Measurements from ENCODE around the gene RTN4RL2.
A peak's percentile ranks its signal among the peaks of the same experiment; 100 is the strongest.

Gene RTN4RL2

DNA sequence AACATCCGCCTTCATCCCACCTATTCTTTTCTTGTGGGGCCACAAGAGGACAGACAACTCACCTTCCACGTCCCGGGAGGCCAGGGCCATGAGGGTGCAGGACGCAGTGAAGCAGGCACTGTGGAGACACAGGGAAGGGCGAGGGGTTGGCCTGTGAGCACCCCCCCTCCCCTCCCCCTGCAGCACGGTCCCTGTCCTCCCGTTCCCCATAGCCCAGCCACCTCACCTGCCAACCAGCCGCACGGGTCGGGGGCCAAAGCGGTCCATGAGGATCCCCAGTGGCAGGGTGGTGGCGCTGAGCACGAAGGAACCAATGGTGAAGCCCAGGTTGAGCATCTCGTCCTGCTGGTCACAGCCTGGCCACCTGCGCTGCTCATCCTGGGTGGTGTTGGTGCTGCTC is 40.6 kb downstream of the RTN4RL2 start:
- no peak for DNase-seq

- DNase-seq: no peak
Observed at GRCh38 chr11:57501953-57502352, 41.6 kb downstream of the RTN4RL2 start.

- DNase-seq: no peak
Observed at GRCh38 chr11:57502376-57502775, 42.0 kb downstream of the RTN4RL2 start.

DNA sequence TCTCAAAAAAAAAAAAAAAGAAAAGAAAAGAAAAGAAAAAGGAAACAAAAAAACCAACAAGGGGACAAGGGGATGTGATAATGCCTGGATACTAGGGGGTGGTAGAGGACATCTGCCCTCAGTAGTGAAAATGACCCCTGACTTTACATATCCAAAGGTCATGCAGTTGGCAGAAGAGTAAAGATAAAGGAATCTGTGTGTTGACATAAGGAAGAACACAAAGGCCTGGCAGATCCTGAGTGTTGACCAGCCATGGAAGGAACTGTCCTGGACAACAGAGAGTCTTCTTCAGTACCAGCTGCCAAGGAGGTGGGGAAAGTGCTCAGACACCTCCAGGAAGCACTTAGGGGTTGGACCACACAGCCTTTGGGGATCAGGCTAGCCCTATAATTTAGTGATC is 42.5 kb downstream of the RTN4RL2 start:
- no peak for DNase-seq

DNA sequence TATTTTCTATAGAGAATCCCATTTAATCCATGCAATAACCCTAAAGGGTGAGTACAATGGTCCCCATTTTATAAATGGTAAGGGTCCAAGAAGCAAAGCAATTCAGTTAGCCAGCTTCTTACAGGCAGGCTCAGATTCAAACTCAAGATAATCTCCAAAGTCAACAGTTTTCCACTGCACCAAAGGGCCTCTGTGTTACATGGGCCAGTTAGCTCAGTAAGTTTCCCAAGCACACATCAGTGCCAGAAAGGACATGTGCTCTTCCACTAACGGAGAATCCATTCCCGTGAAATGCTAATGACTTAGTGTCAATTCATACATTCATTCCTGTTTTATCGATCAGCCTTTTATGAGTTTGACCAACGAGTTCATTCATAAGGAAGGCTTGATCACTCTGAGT is 44.2 kb downstream of the RTN4RL2 start:
- no peak for DNase-seq

DNA sequence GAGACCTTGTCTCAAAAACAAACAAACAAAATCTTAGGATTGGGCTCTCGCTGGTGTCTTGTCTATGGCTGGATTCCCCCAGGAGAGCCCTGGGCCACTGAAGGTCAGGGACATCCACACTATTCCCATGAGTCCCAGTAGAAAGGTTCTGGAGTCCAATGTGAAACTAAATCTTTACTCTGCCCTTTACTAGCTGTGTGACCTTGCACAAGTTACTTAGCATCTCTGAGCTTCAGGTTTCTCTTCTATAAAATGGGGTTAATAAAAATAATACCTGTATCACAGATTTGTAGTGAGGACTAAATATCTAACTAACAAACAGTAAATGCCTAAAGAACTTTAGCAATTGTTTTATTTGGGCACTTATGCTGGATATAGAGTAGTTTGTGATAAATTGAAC is 46.2 kb downstream of the RTN4RL2 start:
- no peak for DNase-seq

DNA sequence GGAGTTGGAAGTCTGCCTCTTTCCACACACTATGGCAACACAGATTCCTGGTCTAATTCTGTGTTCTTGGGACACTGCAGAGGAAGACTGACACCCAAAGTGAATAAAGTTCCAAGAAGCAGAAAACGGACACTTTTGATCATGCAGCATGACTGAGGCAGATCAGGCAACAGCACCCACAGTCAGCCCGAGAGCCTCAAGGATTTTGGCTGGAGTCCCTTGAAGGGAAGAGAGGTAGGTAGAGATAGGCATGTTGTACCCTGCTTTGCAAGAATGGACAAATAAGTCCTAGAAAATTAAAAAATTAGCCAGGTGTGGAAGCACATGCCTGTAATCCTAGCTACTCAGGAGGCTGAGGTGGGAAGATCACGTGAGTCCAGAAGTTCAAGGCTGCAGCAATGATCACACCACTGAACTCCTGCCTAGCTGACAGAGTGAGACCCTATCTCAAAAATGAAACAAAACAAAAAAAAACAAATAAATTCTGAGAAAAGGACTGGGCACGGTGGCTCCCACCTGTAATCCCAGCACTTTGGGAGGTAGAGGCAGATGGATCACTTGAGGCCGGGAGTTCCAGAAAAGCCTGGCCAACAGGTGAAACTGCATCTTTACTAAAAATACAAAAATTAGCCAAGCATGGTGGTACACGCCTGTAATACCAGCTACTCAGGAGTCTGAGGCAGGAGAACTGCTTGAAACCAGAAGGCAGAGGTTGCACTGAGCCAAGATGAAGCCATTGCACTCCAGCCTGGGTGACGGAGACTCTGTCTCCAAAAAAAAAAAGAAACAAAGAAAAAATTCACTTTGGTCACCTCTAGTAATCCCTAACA is 48.2 kb downstream of the RTN4RL2 start:
- no peak for DNase-seq

DNA sequence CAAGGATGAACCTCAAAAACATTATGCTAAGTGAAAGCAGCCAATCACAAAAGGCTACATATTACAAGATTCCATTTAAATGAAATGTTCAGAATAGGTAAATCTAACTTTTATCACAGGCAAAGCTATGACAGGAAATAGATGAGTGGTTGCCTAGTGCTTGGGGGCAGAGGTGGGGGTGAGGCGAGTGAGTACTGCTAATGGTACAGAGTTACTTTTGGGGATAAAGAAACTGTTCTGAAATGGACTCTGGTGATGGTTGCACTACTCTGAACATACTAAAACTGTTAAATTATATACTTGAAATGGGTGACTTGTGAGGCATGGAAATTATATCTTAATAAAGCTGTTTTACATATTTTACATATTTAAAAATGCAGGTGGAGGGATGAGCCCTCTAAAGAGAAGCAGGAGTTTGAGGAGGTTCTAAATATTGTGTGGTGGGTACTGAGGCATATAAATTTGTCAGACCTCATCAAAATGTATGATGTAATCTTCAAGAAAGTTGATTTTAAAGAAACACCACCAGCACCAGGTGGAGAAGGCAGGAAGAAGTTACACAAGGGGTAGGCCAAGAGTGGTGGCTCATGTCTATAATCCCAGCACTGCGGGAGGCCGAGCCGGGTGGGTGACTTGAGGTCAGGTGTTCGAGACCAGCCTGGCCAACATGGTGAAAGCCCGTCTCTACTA is 51.6 kb downstream of the RTN4RL2 start:
- no peak for DNase-seq

DNA sequence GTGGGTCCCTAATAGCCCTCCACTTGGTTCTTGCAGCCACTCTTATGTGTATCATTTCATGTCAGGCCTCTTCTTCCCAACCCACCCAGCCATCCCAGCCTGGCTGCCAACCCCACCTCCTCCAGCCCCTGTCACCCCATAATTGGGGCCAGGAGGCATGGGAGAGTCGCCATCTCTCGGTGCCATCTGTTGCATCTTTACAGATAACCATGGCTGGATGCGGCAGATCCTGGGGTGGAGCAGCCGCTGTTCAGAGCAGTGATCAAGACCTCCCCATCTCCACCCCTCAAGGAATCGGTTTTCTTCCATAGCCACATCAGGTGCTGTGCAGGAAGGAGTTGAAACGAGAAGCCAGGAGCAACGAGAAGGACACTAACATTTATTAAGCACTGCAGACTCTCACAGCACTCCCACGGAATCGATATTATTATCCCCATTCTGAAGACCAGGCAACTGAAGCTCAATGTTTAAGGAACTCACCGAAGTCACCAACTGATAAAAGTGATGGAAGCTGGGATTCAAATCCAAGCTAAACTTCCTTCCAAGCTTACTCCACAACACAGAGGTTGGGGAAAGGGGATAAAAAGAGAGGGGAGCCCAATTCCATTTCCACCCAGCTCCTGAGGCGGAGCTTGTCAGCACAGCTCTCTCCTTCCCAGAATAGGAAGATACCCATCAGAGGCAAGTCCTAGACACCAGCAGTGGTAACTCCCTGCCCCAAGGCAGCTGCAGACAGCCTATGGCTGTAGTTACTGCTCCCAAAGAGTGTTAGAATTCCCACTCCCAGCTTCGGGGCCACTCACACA is 52.5 kb downstream of the RTN4RL2 start:
- no peak for DNase-seq

GRCh38 chr11:57513452-57513795 is 53.1 kb downstream of the RTN4RL2 start:
- DNase-seq: no peak

- peak; percentile 9 for DNase-seq
Observed at GRCh38 chr11:57513911-57514537, 53.7 kb downstream of the RTN4RL2 start.

- DNase-seq: peak; percentile 24
Observed at GRCh38 chr11:57514538-57515331, 54.4 kb downstream of the RTN4RL2 start.

- no peak for DNase-seq
Observed at GRCh38 chr11:57515332-57516060, 55.2 kb downstream of the RTN4RL2 start, which contains the start of gene SLC43A1. TSS of gene SLC43A1 (minus strand) at chr11:57515702. CDS start at chr11:57514111, 1,591 bp downstream.

DNA sequence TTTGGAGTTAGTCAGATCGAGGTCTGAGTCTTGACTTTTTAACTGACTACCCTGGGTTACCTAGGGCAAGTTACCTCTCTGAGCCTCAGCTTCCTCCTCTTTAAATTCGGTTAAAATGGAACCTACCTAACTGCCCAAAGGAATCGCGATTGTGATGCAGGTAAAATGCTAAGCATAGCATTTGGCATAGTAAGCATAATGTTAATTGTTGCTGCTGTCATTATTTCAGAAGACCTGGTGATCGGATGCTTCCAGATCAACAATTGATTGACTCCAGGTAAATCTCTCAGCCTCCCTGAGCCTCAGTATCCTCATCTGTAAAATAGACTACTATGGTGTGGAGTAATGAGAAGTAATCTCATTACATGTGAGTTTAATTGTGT is 55.7 kb downstream of the RTN4RL2 start:
- no peak for DNase-seq

DNA sequence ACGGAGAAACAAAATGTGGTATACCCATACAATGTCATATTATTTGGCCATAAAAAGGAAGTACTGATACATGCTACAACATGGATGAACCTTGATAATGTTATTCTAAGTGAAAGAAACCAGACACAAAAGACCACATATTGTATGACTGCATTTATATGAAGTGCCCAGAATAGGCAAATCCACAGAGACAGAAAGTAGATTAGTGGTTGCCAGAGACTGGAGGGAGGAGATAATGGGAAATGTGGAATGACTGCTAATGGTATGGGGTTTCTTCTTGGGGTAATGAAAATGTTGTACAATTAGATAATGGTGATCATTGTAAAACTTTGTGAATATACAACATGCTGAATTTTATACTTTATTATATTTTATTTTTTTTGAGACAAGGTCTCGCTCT is 60.8 kb downstream of the RTN4RL2 start:
- DNase-seq: no peak

GRCh38 chr11:57523419-57523818 is 63.1 kb downstream of the RTN4RL2 start:
- DNase-seq: no peak

All from central memory CD4-positive, alpha-beta T cell (primary cell).